DND-41 (cell line): ENCODE measurements around the gene TECPR2.

ENCODE experiments used
- ATAC-seq: fragments of 200-7000 bp; cut with Tn5 transposase; 3 replicates; pipeline ENCODE4 v1.9.1; 2021; ENCODE audit warnings: low read depth; ENCODE audit not compliant: insufficient read depth
- DNase-seq: peaks from one replicate; pipeline ENCODE4 v3.0.0-alpha.2; 2020
- H2AFZ ChIP-seq: 2 replicates; pipeline ENCODE4 v1.6.0; 2012; ENCODE audit warnings: low read depth, low read length
- H3K27ac ChIP-seq: 2 replicates; pipeline ENCODE4 v1.5.1; 2012; ENCODE audit warnings: low read length, inconsistent platforms
- H3K27me3 ChIP-seq: fragments of 200-600 bp; sonication (generic); 2 replicates; pipeline ENCODE4 v1.6.0; 2012; ENCODE audit warnings: low read length, mild to moderate bottlenecking, inconsistent platforms; ENCODE audit not compliant: insufficient read depth, poor library complexity
- H3K36me3 ChIP-seq: 2 replicates; pipeline ENCODE4 v1.5.1; 2012; ENCODE audit warnings: low read length, inconsistent platforms; ENCODE audit not compliant: insufficient read depth
- H3K4me1 ChIP-seq: 2 replicates; pipeline ENCODE4 v1.5.1; 2012; ENCODE audit warnings: mild to moderate bottlenecking, low read length; ENCODE audit not compliant: insufficient read depth
- H3K4me2 ChIP-seq: 2 replicates; pipeline ENCODE4 v1.6.0; 2012; ENCODE audit warnings: mild to moderate bottlenecking, moderate library complexity, low read length, inconsistent platforms; ENCODE audit not compliant: insufficient read depth
- H3K4me3 ChIP-seq, 2 experiments: fragments of 200-600 bp in 1 of 2; shearing (Covaris generic) in 1 of 2; 2 replicates each; pipeline ENCODE4 v1.5.1; 2012 to 2016; ENCODE audit warnings: inconsistent platforms in 2 of 2, low read length in 2 of 2, mild to moderate bottlenecking in 2 of 2, low read depth in 1 of 2, moderate library complexity in 1 of 2
- H3K79me2 ChIP-seq: 2 replicates; pipeline ENCODE4 v1.6.0; 2012; ENCODE audit warnings: low read length, inconsistent platforms; ENCODE audit not compliant: insufficient read depth
- H3K9ac ChIP-seq: 2 replicates; pipeline ENCODE4 v1.6.0; 2012; ENCODE audit warnings: low read depth, mild to moderate bottlenecking, inconsistent platforms, low read length, moderate library complexity
- H3K9me3 ChIP-seq: 2 replicates; pipeline ENCODE4 v1.5.1; 2012; ENCODE audit warnings: low read length, moderate library complexity, mild to moderate bottlenecking, inconsistent platforms; ENCODE audit not compliant: insufficient read depth, severe bottlenecking
- H4K20me1 ChIP-seq: 2 replicates; pipeline ENCODE4 v1.6.0; 2012; ENCODE audit warnings: low read length; ENCODE audit not compliant: insufficient read depth
- EZH2 ChIP-seq: IDR thresholded peaks from 3 replicates; pipeline ENCODE4 v1.6.1; 2012; ENCODE audit warnings: borderline replicate concordance, low read depth, mild to moderate bottlenecking, moderate library complexity, low read length, inconsistent platforms; ENCODE audit not compliant: severe bottlenecking
- TF ChIP-seq, protein P1 (sequence below): IDR thresholded peaks from 2 replicates; pipeline ENCODE4 v1.5.1; 2012; ENCODE audit warnings: borderline replicate concordance, low read length, moderate library complexity, mild to moderate bottlenecking; ENCODE audit not compliant: poor library complexity, severe bottlenecking; ENCODE audit errors: extremely low read depth

Gene TECPR2

GRCh38 chr14:102408724-102409123, 46.0 kb downstream of the TECPR2 start:
- H4K20me1 ChIP-seq, result no peaks in the 10 kb centered on the region
- no peak for TF ChIP-seq EZH2
- TF ChIP-seq, protein P1, sequence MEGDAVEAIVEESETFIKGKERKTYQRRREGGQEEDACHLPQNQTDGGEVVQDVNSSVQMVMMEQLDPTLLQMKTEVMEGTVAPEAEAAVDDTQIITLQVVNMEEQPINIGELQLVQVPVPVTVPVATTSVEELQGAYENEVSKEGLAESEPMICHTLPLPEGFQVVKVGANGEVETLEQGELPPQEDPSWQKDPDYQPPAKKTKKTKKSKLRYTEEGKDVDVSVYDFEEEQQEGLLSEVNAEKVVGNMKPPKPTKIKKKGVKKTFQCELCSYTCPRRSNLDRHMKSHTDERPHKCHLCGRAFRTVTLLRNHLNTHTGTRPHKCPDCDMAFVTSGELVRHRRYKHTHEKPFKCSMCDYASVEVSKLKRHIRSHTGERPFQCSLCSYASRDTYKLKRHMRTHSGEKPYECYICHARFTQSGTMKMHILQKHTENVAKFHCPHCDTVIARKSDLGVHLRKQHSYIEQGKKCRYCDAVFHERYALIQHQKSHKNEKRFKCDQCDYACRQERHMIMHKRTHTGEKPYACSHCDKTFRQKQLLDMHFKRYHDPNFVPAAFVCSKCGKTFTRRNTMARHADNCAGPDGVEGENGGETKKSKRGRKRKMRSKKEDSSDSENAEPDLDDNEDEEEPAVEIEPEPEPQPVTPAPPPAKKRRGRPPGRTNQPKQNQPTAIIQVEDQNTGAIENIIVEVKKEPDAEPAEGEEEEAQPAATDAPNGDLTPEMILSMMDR, result no peak
- H2AFZ ChIP-seq, result no peak overlapping the region
- no peak overlapping the region for H3K9ac ChIP-seq
- no peak overlapping the region for H3K4me2 ChIP-seq
- H3K4me1 ChIP-seq, result no peaks in the 10 kb centered on the region
- no peaks in the 10 kb centered on the region for H3K9me3 ChIP-seq
- no peak overlapping the region for H3K27ac ChIP-seq
- H3K79me2 ChIP-seq, result no peaks in the 10 kb centered on the region
- H3K27me3 ChIP-seq, result no peaks in the 10 kb centered on the region
- ATAC-seq, result peak; percentile 70
- peak; percentile 25 for DNase-seq
- H3K4me3 ChIP-seq, result no peak overlapping the region
- no peaks in the 10 kb centered on the region for H3K36me3 ChIP-seq

- no peak for ATAC-seq
- TF ChIP-seq, protein P1, result no peak
Observed at GRCh38 chr14:102415671-102416070, 52.9 kb downstream of the TECPR2 start.

GRCh38 chr14:102417001-102417431, 54.3 kb downstream of the TECPR2 start:
- no peaks in the 10 kb centered on the region for H3K9me3 ChIP-seq
- H3K9ac ChIP-seq, result no peak overlapping the region
- no peak overlapping the region for H3K4me2 ChIP-seq
- H2AFZ ChIP-seq, result no peak overlapping the region
- no peaks in the 10 kb centered on the region for H3K4me1 ChIP-seq
- no peak overlapping the region for H3K27ac ChIP-seq
- H4K20me1 ChIP-seq, result no peaks in the 10 kb centered on the region
- DNase-seq, result no peak
- H3K36me3 ChIP-seq, result 0 out of 2 replicates have a peak, but pooled peaks cover 6% of the 10 kb centered on the region
- no peak for ATAC-seq
- no peak for TF ChIP-seq EZH2
- TF ChIP-seq, protein P1, result no peak
- no peaks in the 10 kb centered on the region for H3K79me2 ChIP-seq
- no peak overlapping the region for H3K4me3 ChIP-seq
- H3K27me3 ChIP-seq, result no peaks in the 10 kb centered on the region

More at GRCh38 chr14:102415671-102416070, 52.9 kb downstream of the TECPR2 start:
- Histone ChIP-seq H2AFZ (no peak overlapping the region), H3K27me3 (no peaks in the 10 kb centered on the region), H3K79me2 (no peaks in the 10 kb centered on the region), H3K4me2 (no peak overlapping the region), H3K27ac (no peak overlapping the region), H3K9me3 (no peaks in the 10 kb centered on the region), H3K4me3 (no peak overlapping the region), H4K20me1 (no peaks in the 10 kb centered on the region), H3K9ac (no peak overlapping the region), H3K4me1 (no peaks in the 10 kb centered on the region), H3K36me3 (0 out of 2 replicates have a peak, but pooled peaks cover 6% of the 10 kb centered on the region)
- DNase-seq, result no peak

DNA sequence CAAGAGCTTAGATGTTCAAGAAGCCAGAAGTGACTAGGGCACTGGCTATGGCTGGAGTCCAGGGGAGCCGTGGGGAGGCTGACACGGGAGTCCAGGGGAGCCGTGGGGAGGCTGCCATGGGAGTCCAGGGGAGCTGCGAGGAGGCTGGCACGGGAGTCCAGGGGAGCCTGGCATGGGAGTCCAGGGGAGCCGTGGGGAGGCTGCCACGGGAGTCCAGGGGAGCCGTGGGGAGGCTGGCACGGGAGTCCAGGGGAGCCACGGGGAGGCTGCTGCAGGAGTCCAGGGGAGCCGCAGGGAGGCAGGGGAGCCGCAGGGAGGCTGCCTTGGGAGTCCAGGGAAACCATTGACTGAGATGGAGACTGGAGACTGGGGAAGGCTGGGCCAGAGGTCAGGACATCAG, 54.9 kb downstream of the TECPR2 start:
- H3K79me2 ChIP-seq, result no peaks in the 10 kb centered on the region
- no peak overlapping the region for H3K4me3 ChIP-seq
- TF ChIP-seq, protein P1, result no peak
- TF ChIP-seq EZH2, result no peak
- no peaks in the 10 kb centered on the region for H4K20me1 ChIP-seq
- no peak overlapping the region for H3K4me2 ChIP-seq
- no peak overlapping the region for H3K9ac ChIP-seq
- DNase-seq, result no peak
- H3K27me3 ChIP-seq, result no peaks in the 10 kb centered on the region
- H2AFZ ChIP-seq, result no peak overlapping the region
- H3K4me1 ChIP-seq, result no peaks in the 10 kb centered on the region
- ATAC-seq, result no peak
- H3K9me3 ChIP-seq, result no peaks in the 10 kb centered on the region
- no peak overlapping the region for H3K27ac ChIP-seq
- H3K36me3 ChIP-seq, result 0 out of 2 replicates have a peak, but pooled peaks cover 6% of the 10 kb centered on the region
